Mesodermal cell (in vitro differentiated cells): ENCODE results near the gene FBN2.

Experiments used
- H3K27ac ChIP-seq: 2 replicates; pipeline ENCODE4 v1.7.0; 2013; ENCODE audit warnings: mild to moderate bottlenecking, low read depth, low read length, moderate library complexity; ENCODE audit not compliant: severe bottlenecking
- H3K36me3 ChIP-seq: 2 replicates; pipeline ENCODE4 v1.7.1; 2013; ENCODE audit warnings: mild to moderate bottlenecking, low read length, moderate library complexity; ENCODE audit not compliant: control insufficient read depth, insufficient read depth
- H3K4me1 ChIP-seq: one replicate; pipeline ENCODE4 v1.7.1; 2013; ENCODE audit warnings: mild to moderate bottlenecking, low read length; ENCODE audit not compliant: insufficient read depth, control insufficient read depth, poor library complexity, severe bottlenecking
- H3K4me3 ChIP-seq: 2 replicates; pipeline ENCODE4 v1.7.0; 2013; ENCODE audit warnings: low read length, control low read depth, mild to moderate bottlenecking; ENCODE audit not compliant: insufficient read depth, poor library complexity, severe bottlenecking; ENCODE audit errors: extremely low read depth
- H3K9me3 ChIP-seq: 2 replicates; pipeline ENCODE4 v1.7.1; 2013; ENCODE audit warnings: mild to moderate bottlenecking, low read length, moderate library complexity; ENCODE audit not compliant: control insufficient read depth
- WGBS, 2 experiments: methylation state at CpG; one replicate each; pipeline ENCODE4 v1.1.5; 2013; ENCODE audit warnings: missing lambda C conversion rate in 2 of 2; ENCODE audit not compliant: insufficient coverage in 2 of 2; 5-methylcytosine and 5-hydroxymethylcytosine counted together

Gene FBN2

DNA sequence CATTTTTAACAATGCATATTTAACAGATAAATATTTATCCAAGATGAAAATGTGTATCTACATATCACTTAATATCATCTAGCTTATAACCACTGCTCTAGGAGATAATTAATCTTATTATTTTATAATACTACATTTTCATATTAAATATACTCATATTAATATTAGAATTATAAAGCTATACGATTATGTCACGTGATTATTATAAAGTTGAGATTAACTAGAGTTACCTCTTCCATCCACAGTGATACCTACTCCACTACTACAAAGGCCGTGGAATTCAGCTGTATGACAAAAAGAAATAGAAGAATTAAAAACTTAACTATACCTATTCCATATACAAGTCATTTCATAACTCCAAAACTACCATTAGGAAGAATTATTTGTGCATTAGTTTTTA is 171.9 kb downstream of the FBN2 start:
- Histone ChIP-seq H3K4me3 (no peak overlapping the region), H3K36me3 (peaks cover 62% of the 10 kb centered on the region), H3K27ac (no peak overlapping the region), H3K9me3 (no peaks in the 10 kb centered on the region), H3K4me1 (no peaks in the 10 kb centered on the region)
- no CpG with 5 or more reads among the region's 3 CpGs for WGBS, 2 experiments

DNA sequence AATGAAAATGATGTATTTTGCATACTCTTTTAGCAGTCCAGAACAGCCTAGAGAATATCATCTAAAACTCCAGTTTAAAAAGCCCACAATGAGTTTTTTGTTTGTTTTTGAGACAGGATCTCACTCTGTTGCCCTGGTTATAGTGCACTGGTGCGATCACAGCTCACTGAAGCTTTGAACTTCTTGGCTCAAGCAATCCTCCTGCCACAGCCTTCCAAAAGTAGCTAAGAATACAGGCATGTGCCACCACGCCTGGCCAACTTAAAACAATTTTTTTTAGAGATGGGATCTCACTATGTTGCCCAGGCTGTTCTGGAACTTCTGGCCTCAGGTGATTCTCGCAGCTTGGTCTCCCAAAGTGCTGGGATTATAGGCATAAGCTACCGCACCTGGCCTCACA is 175.7 kb downstream of the FBN2 start:
- H3K4me3 ChIP-seq = no peak overlapping the region
- peaks cover 51% of the 10 kb centered on the region for H3K36me3 ChIP-seq
- H3K4me1 ChIP-seq = no peaks in the 10 kb centered on the region
- 64 to 100% methylated on average over 1 to 2 of the region's 4 CpGs for WGBS, 2 experiments
- no peak overlapping the region for H3K27ac ChIP-seq
- H3K9me3 ChIP-seq = no peaks in the 10 kb centered on the region

DNA sequence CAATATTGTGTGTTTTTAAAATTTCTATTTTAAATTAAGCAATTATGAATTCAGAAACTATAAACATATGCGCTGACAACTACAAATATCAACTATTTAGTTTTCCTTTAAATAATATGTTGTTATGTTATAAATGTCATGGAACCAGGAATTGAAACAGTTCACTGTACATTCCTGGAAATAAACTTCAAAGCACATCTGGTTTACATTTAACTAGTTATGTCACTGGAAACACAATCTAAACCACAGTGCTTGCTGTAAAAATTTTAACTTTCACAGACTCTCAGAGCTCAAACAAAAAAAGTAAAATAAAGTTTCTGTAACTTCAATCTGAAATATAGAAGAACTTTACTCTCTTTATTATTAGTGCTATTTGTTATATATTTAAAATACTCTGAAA is 179.2 kb downstream of the FBN2 start:
- WGBS, 2 experiments = no CpG with 5 or more reads among the region's 1 CpG
- Histone ChIP-seq H3K9me3 (no peaks in the 10 kb centered on the region), H3K27ac (no peak overlapping the region), H3K36me3 (peaks cover 71% of the 10 kb centered on the region), H3K4me3 (no peak overlapping the region), H3K4me1 (no peaks in the 10 kb centered on the region)

DNA sequence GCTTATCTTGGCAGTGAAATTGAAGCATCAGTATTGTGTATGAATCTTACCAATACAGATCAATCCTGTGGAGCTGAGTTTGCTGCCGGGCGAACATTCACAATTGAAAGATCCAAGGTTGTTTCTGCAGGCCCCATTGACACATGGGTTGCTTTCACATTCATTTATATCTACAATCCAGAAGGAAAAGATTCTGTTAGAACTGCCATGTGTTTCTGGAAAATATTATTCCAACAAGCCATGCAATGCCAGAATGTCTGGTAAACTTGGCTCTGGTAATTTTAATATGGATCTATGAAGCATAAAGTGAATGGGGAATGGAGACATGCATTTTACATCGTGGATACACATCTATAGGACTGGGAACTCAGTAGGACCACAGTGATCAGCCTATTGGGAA is 180.8 kb downstream of the FBN2 start:
- Histone ChIP-seq H3K4me1 (no peaks in the 10 kb centered on the region), H3K4me3 (no peak overlapping the region), H3K27ac (no peak overlapping the region), H3K9me3 (no peaks in the 10 kb centered on the region), H3K36me3 (peaks cover 73% of the 10 kb centered on the region)
- no CpG with 5 or more reads among the region's 3 CpGs for WGBS, 2 experiments

DNA sequence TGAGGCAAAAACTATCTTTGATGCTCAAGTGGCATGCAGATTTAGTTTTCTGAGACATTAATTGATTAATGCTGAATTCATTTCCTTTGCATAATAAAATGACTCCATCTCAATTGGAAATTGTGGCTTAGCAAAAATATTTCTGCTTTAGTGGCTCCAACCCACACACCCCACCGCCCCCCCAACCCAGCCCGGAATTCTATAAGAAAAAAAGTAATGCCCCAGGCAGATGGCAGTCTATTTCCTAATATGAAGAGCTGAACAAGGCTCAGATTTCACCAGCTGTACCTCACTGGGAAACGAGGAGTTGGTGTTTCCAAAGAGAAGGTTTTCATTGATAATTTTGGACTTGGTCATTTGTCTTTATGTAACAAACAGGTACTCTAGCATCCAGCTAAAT is 182.1 kb downstream of the FBN2 start:
- H3K9me3 ChIP-seq = no peaks in the 10 kb centered on the region
- no peaks in the 10 kb centered on the region for H3K4me1 ChIP-seq
- H3K27ac ChIP-seq = no peak overlapping the region
- 88% methylated on average over 1 of the region's 3 CpGs; no CpG with 5 or more reads in 1 of the 2 experiments for WGBS, 2 experiments
- H3K36me3 ChIP-seq = peaks cover 74% of the 10 kb centered on the region
- H3K4me3 ChIP-seq = no peak overlapping the region

DNA sequence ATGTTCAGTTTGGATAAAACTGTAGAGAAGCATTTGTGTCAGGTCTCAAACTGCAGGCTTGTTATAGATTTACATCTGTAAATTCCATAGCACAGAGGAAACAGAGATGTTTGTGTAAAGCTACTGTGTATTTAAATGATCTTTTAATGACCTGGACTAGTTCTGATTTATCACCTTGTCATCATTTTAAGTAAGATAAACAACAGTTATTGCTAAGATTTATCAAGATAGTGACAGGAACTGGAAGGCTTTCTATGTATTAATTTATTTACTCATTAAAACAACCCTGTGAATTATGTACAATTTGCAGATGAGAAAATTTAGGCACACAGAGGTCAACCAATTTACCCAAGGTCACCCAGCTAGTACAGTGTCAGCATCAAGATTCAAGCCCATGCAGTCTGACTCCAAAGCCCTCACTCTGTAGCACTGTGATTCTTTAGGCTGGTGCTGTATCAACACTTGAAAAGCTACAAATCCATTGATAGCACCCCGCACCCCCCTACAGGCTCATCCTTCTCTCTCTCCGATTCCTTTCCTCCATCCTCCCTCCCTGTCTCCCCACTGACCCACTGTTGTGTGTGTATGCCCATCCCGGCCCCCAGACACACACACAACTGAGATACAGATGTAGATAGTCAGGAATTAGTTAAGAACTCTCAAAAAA is 184.5 kb downstream of the FBN2 start:
- no CpG with 5 or more reads among the region's 3 CpGs for WGBS, 2 experiments
- Histone ChIP-seq H3K4me3 (no peak overlapping the region), H3K27ac (no peak overlapping the region), H3K9me3 (no peaks in the 10 kb centered on the region), H3K4me1 (no peaks in the 10 kb centered on the region), H3K36me3 (peaks cover 84% of the 10 kb centered on the region)

DNA sequence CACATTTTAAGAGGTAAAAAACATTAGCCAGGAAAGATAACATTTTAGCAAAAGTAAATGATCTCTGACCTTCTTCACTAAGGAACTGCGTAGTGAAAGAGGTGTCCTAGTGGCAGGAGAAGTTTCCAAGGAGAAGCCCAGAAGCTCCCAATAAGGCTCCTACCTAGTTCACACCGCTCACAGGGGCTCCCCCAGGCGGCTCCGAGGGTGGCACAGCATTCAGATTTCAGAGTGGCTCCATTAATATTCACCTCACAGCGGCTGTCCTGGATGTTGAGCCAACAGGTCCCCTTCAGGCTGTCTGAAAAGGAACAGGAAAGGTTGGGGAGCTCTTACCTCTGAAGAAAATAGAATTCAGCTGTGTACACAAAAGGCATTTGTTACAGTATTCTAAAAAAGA is 187.3 kb downstream of the FBN2 start:
- Histone ChIP-seq H3K9me3 (no peaks in the 10 kb centered on the region), H3K36me3 (peaks cover 84% of the 10 kb centered on the region), H3K27ac (no peak overlapping the region), H3K4me1 (no peaks in the 10 kb centered on the region), H3K4me3 (no peak overlapping the region)
- 83 to 94% methylated on average over 2 to 5 of the region's 5 CpGs for WGBS, 2 experiments

DNA sequence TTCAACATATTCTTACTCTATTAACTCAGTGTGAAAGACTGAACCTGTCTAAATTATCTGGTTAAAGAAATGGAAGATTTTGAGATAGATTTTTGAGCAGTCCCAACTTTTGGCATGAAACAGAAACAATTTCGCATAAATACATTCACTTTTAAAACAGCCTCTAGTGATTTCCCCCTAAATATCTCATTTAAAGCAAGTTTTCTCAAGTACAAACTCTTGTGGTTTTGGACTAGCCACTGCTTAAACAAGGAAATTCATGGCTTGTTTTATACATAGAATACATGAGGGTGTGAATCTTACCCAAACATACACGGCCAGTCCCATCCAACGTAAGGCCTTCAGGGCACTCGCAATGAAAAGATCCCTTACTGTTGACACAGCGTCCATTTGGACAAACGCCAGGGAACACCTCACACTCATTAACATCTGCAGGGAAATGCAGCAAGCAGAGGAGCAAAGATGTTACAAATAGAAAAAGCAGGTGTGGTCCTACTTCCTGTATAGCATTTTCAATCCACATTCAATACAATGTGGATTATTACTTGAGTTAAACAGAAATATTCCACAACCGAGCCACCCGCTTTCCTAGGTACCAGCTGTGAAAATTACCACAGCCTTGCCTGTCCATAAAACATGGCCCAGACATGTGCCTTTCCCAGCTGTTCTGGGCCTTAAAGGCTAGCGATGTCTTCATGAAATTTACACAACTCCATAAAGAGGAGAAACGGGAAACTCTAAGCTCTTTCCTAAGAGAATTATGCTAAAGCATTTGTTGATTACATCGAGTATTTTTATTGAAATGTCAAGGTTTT is 188.8 kb downstream of the FBN2 start:
- Histone ChIP-seq H3K4me3 (no peak overlapping the region), H3K27ac (no peak overlapping the region), H3K4me1 (no peaks in the 10 kb centered on the region), H3K9me3 (no peaks in the 10 kb centered on the region), H3K36me3 (peaks cover 85% of the 10 kb centered on the region)
- WGBS, 2 experiments = 92% methylated on average over 6 to 8 of the region's 11 CpGs

DNA sequence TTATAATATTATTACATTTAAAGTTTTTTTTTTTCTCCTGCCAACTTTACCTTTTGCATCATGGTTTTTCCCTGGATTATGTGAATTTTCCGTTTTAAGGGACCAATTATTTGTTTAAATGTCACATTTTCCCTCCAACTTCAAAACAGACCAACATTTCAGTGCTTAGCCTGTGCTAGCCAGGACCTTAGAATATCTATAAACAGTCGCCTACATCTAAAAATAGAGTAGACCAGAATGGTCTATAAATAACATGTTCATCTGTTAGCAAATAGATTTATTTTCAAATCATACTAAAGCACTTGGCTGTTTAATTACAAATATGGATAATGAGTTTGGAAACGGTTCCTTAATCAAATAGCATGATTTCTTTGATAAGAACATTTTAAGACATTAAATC is 192.0 kb downstream of the FBN2 start:
- no peaks in the 10 kb centered on the region for H3K9me3 ChIP-seq
- H3K27ac ChIP-seq = no peak overlapping the region
- H3K4me3 ChIP-seq = no peak overlapping the region
- peaks cover 89% of the 10 kb centered on the region for H3K36me3 ChIP-seq
- no CpG with 5 or more reads among the region's 3 CpGs for WGBS, 2 experiments
- H3K4me1 ChIP-seq = no peaks in the 10 kb centered on the region

DNA sequence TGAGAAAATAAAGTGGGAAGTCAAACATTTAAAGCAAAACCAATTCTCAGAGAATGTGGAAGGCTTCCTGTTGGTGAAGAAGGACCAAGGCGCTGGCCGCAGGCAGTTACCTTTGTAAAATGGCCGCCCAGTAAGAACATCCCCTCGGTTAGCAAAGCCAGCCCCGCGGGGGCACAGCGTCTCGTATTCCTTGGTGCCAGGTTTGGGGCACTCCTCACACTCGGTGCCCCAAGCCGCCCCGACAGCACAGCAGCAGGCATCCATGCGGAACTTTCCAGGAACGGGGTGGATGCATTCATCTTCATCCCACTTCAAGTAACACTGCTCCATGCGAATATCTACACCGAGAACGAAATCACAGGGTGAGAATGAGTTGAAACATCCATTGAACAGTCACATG is 192.8 kb downstream of the FBN2 start:
- Histone ChIP-seq H3K9me3 (no peaks in the 10 kb centered on the region), H3K4me3 (no peak overlapping the region), H3K4me1 (no peaks in the 10 kb centered on the region), H3K27ac (no peak overlapping the region), H3K36me3 (peaks cover 88% of the 10 kb centered on the region)
- 94 to 99% methylated on average over 13 to 16 of the region's 16 CpGs for WGBS, 2 experiments

DNA sequence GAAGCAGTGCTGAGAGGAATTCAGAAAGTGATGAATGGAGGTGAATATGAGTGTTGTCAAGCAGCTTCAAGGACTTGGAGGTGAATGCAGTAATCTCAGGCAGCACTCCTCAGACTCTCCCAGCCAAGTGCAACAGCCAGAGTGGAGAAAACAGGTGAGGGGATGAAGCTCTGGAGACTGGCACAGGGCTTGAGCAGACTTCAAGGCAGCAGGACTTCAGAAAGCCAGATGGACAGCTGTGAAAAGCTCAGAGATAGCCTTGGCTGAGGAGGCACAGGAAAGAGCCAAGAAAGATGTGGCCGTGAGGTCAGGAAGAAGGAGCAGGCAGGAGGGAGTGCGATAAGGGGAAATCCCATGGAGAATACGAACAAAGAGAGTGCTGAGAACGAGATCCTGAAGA is 194.9 kb downstream of the FBN2 start:
- H3K9me3 ChIP-seq = no peaks in the 10 kb centered on the region
- 94 to 98% methylated on average over 4 of the region's 4 CpGs for WGBS, 2 experiments
- H3K36me3 ChIP-seq = peaks cover 91% of the 10 kb centered on the region
- no peak overlapping the region for H3K27ac ChIP-seq
- no peak overlapping the region for H3K4me3 ChIP-seq
- no peaks in the 10 kb centered on the region for H3K4me1 ChIP-seq
